K562 (cell line): ENCODE measurements around the gene FASTK. TPM values are rescaled to one million over a fixed set of nuclear protein-coding genes. Genes with fewer than 3 reads are reported as not detected.

ENCODE experiments used
- CHCHD3 ChIP-seq: fragments of 250-450 bp; sonication (Bioruptor Pico); IDR thresholded peaks from 2 replicates; pipeline ENCODE4 v2.1.2; 2022; ENCODE audit warnings: mild to moderate bottlenecking
- ERF ChIP-seq: fragments of 450-650 bp; formaldehyde crosslinking; IDR thresholded peaks from 2 replicates; pipeline ENCODE4 v1.4.0; 2020; ENCODE audit warnings: mild to moderate bottlenecking, mixed read lengths
- ILK ChIP-seq: fragments of 450-650 bp; IDR thresholded peaks from 2 replicates; pipeline ENCODE4 v1.6.1; 2016; ENCODE audit warnings: missing genetic modification characterization, low read depth, mild to moderate bottlenecking, missing compliant biosample characterization, moderate library complexity, borderline replicate concordance
- KAT2B ChIP-seq: IDR thresholded peaks from one replicate; pipeline ENCODE4 v1.6.1; 2012; ENCODE audit warnings: low read depth, mild to moderate bottlenecking, control low read depth, inconsistent platforms, low read length, moderate library complexity
- MITF ChIP-seq: IDR thresholded peaks from 2 replicates; pipeline ENCODE4 v1.6.1; 2014; ENCODE audit warnings: antibody characterized with exemption
- NFATC3 ChIP-seq: fragments of 450-650 bp; IDR thresholded peaks from 2 replicates; pipeline ENCODE4 v1.6.1; 2017; ENCODE audit warnings: mild to moderate bottlenecking
- NUFIP1 ChIP-seq: fragments of 450-650 bp; IDR thresholded peaks from 2 replicates; pipeline ENCODE4 v1.6.1; 2018; ENCODE audit not compliant: partially characterized antibody
- POLR2AphosphoS5 ChIP-seq: IDR thresholded peaks from 2 replicates; pipeline ENCODE4 v1.6.1; 2011; ENCODE audit warnings: mild to moderate bottlenecking, low read depth, low read length, moderate library complexity; ENCODE audit not compliant: control insufficient read depth, insufficient read depth
- POLR2G ChIP-seq: fragments of 200-400 bp; formaldehyde crosslinking; IDR thresholded peaks from 2 replicates; pipeline ENCODE4 v1.6.1; 2017; ENCODE audit warnings: low read depth, mild to moderate bottlenecking, antibody characterized with exemption, low read length, moderate library complexity
- RHOXF2B ChIP-seq: fragments of 250-450 bp; sonication (Bioruptor Pico); conservative IDR thresholded peaks from 2 replicates; pipeline ENCODE4 v1.5.1; 2021
- SMAD4 ChIP-seq: fragments of 250-450 bp; sonication (Bioruptor Pico); conservative IDR thresholded peaks from 2 replicates; pipeline ENCODE4 v1.8.0; 2021; ENCODE audit warnings: inconsistent platforms, mild to moderate bottlenecking, moderate library complexity
- SMC3 ChIP-seq: conservative IDR thresholded peaks from 2 replicates; pipeline ENCODE4 v1.6.1; 2011; ENCODE audit warnings: low read depth, low read length, improper control_type of control experiment; ENCODE audit not compliant: insufficient read depth
- TFE3 ChIP-seq: fragments of 450-650 bp; formaldehyde crosslinking; IDR thresholded peaks from 2 replicates; pipeline ENCODE4 v1.4.0; 2020; ENCODE audit warnings: mild to moderate bottlenecking, mixed read lengths
- TOE1 ChIP-seq, 2 experiments: fragments of 450-650 bp in 1 of 2; sonication (generic) in 1 of 2; formaldehyde crosslinking in 1 of 2; IDR thresholded peaks; 2 replicates each; pipeline versions ENCODE4 v1.7.1 to v1.8.0; 2016 to 2022; ENCODE audit warnings: borderline replicate concordance in 2 of 2, mild to moderate bottlenecking in 2 of 2, antibody characterized with exemption in 1 of 2, inconsistent platforms in 1 of 2, low read depth in 1 of 2, missing genetic modification reagents in 1 of 2, moderate library complexity in 1 of 2
- ZBTB12 ChIP-seq: fragments of 250-450 bp; sonication (Bioruptor Pico); IDR thresholded peaks from 2 replicates; pipeline ENCODE4 v1.4.0; 2020
- ZFP36 ChIP-seq: fragments of 150-350 bp; IDR thresholded peaks from 2 replicates; pipeline ENCODE4 v1.6.1; 2018; ENCODE audit warnings: low read length, low read depth; ENCODE audit not compliant: partially characterized antibody
- ZNF354B ChIP-seq: fragments of 250-450 bp; sonication (Bioruptor Pico); IDR thresholded peaks from 2 replicates; pipeline ENCODE4 v1.4.0; 2020
- polyA plus RNA-seq, 8 experiments: library from polyadenylated mRNA; depleted of rRNA in 4 of 8; stranded (reverse) in 5 of 8; unstranded in 3 of 8; fragments of >200 nt; fragmentation: Nextera tagmentation in 2 of 8; fragmentation: Illumina TruSeq in 1 of 8; extraction: Ambion mirVana in 2 of 8; extraction: Trizol in 1 of 8; gene quantifications; 2 replicates each; pipeline versions ENCODE4 v1.2.1 to v1.2.3, GENCODE V29; 2011 to 2014; ENCODE audit warnings: inconsistent platforms in 1 of 8, missing spikeins in 1 of 8
- total RNA-seq, 7 experiments: library from RNA; depleted of rRNA in 6 of 7; stranded (reverse); fragments of >200 nt in 6 of 7; fragmentation: Illumina TruSeq in 2 of 7; extraction: Trizol in 2 of 7; gene quantifications; 2 replicates each; pipeline versions ENCODE4 v1.2.1 to v1.2.3, GENCODE V29; 2011 to 2021; ENCODE audit warnings: low replicate concordance in 1 of 7
- TF ChIP-seq, protein P1 (sequence below): fragments of 450-650 bp; IDR thresholded peaks from 2 replicates; pipeline ENCODE4 v1.6.1; 2017; ENCODE audit warnings: mild to moderate bottlenecking, moderate library complexity
- TF ChIP-seq, protein P2 (sequence below): IDR thresholded peaks from 3 replicates; pipeline ENCODE4 v1.6.1; 2011; ENCODE audit warnings: borderline replicate concordance, mild to moderate bottlenecking; ENCODE audit not compliant: insufficient read length, insufficient read depth

Gene FASTK
- total and polyA plus RNA-seq, 9 of the 15 experiments (the other 6 are each of a cell fraction or from before 2014, with no cell fraction given): 0.51 to 150 (median 48.2) TPM

GRCh38 chr7:151061213-151062110, 19.1 kb downstream of the FASTK start (continued):
- TF ChIP-seq MITF (no peak), NUFIP1 (no peak), ZNF354B (CRISPR knock-in tag) (no peak), RHOXF2B (CRISPR knock-in tag) (no peak), SMC3 (no peak), TFE3 (CRISPR knock-in tag) (no peak), ZFP36 (no peak), TOE1 (IDR thresholded peaks at IDR 0.05; ENCODE audit: borderline replicate concordance) (no peak), TOE1 (CRISPR knock-in tag; IDR thresholded peaks at IDR 0.05; ENCODE audit: borderline replicate concordance, low read depth) (no peak), POLR2G (peak; percentile 43), CHCHD3 (CRISPR knock-in tag) (0 out of 2 replicates have a peak, but pooled peaks have one; percentile 6), ERF (no peak), KAT2B (no peak), ILK (tag) (no peak), SMAD4 (CRISPR knock-in tag) (no peak; the same call in 1 of the 2 replicates), ZBTB12 (CRISPR knock-in tag) (no peak), NFATC3 (no peak), POLR2AphosphoS5 (no peak)
- TF ChIP-seq, protein P1, sequence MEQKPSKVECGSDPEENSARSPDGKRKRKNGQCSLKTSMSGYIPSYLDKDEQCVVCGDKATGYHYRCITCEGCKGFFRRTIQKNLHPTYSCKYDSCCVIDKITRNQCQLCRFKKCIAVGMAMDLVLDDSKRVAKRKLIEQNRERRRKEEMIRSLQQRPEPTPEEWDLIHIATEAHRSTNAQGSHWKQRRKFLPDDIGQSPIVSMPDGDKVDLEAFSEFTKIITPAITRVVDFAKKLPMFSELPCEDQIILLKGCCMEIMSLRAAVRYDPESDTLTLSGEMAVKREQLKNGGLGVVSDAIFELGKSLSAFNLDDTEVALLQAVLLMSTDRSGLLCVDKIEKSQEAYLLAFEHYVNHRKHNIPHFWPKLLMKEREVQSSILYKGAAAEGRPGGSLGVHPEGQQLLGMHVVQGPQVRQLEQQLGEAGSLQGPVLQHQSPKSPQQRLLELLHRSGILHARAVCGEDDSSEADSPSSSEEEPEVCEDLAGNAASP: no peak
- TF ChIP-seq, protein P2, sequence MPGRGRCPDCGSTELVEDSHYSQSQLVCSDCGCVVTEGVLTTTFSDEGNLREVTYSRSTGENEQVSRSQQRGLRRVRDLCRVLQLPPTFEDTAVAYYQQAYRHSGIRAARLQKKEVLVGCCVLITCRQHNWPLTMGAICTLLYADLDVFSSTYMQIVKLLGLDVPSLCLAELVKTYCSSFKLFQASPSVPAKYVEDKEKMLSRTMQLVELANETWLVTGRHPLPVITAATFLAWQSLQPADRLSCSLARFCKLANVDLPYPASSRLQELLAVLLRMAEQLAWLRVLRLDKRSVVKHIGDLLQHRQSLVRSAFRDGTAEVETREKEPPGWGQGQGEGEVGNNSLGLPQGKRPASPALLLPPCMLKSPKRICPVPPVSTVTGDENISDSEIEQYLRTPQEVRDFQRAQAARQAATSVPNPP: no peak
